H9 (cell line): ENCODE data around the gene GAS2. TPM values are rescaled to one million over a fixed set of nuclear protein-coding genes. Genes with fewer than 3 reads are reported as not detected.

Experiments
- DNase-seq: peaks from one replicate; pipeline ENCODE4 v3.0.0-alpha.2; 2017
- H2AFZ ChIP-seq: one replicate; pipeline ENCODE4 v1.6.1; 2013; ENCODE audit warnings: mild to moderate bottlenecking, low read length, control low read depth, moderate library complexity
- H2AK5ac ChIP-seq: 2 replicates; pipeline ENCODE4 v1.6.1; 2013; ENCODE audit warnings: low read length, control low read depth, mixed read lengths; ENCODE audit not compliant: insufficient read length
- H2BK120ac ChIP-seq: one replicate; pipeline ENCODE4 v1.6.1; 2013; ENCODE audit warnings: low read depth, mild to moderate bottlenecking, low read length, control low read depth, inconsistent platforms; ENCODE audit not compliant: poor library complexity, severe bottlenecking
- H2BK12ac ChIP-seq: 2 replicates; pipeline ENCODE4 v1.6.1; 2013; ENCODE audit warnings: low read length, control low read depth, mixed read lengths, low read depth; ENCODE audit not compliant: insufficient read length
- H2BK15ac ChIP-seq: 2 replicates; pipeline ENCODE4 v1.6.1; 2013; ENCODE audit warnings: low read depth, low read length, control low read depth
- H2BK20ac ChIP-seq: one replicate; pipeline ENCODE4 v1.6.1; 2013; ENCODE audit warnings: low read depth, mild to moderate bottlenecking, low read length, control low read depth, inconsistent platforms; ENCODE audit not compliant: poor library complexity, severe bottlenecking
- H2BK5ac ChIP-seq: 2 replicates; pipeline ENCODE4 v1.6.1; 2013; ENCODE audit warnings: low read length, control low read depth, mixed read lengths; ENCODE audit not compliant: insufficient read length
- H3K14ac ChIP-seq: 2 replicates; pipeline ENCODE4 v1.6.1; 2013; ENCODE audit warnings: low read length, control low read depth; ENCODE audit not compliant: insufficient read depth
- H3K18ac ChIP-seq: 2 replicates; pipeline ENCODE4 v1.6.1; 2013; ENCODE audit warnings: low read depth, mild to moderate bottlenecking, mixed read lengths, low read length, control low read depth; ENCODE audit not compliant: insufficient read length
- H3K23ac ChIP-seq: 2 replicates; pipeline ENCODE4 v1.6.1; 2013; ENCODE audit warnings: low read length, control low read depth, mixed read lengths, low read depth; ENCODE audit not compliant: insufficient read length
- H3K23me2 ChIP-seq: 2 replicates; pipeline ENCODE4 v1.6.1; 2013; ENCODE audit warnings: low read depth, mild to moderate bottlenecking, mixed read lengths, low read length, control low read depth; ENCODE audit not compliant: insufficient read length, poor library complexity, severe bottlenecking
- H3K27ac ChIP-seq: 2 replicates; pipeline ENCODE4 v1.5.1; 2013; ENCODE audit warnings: low read length, control low read depth, mixed read lengths, low read depth; ENCODE audit not compliant: insufficient read length
- H3K27me3 ChIP-seq: 2 replicates; pipeline ENCODE4 v1.6.1; 2013; ENCODE audit warnings: low read length, control low read depth, inconsistent platforms; ENCODE audit not compliant: insufficient read depth
- H3K4ac ChIP-seq: 2 replicates; pipeline ENCODE4 v1.6.1; 2013; ENCODE audit warnings: low read depth, mild to moderate bottlenecking, control low read depth, inconsistent platforms, low read length, moderate library complexity
- H3K4me1 ChIP-seq: 2 replicates; pipeline ENCODE4 v1.6.1; 2013; ENCODE audit warnings: low read length, control low read depth, inconsistent platforms; ENCODE audit not compliant: insufficient read depth
- H3K4me2 ChIP-seq: 2 replicates; pipeline ENCODE4 v1.6.1; 2013; ENCODE audit warnings: low read length, control low read depth, mixed read lengths; ENCODE audit not compliant: insufficient read length, insufficient read depth
- H3K56ac ChIP-seq: 2 replicates; pipeline ENCODE4 v1.6.1; 2013; ENCODE audit warnings: low read depth, mild to moderate bottlenecking, mixed read lengths, low read length, control low read depth; ENCODE audit not compliant: insufficient read length
- H3K79me1 ChIP-seq: 2 replicates; pipeline ENCODE4 v1.6.1; 2013; ENCODE audit warnings: low read depth, mild to moderate bottlenecking, moderate library complexity, low read length, control low read depth, inconsistent platforms; ENCODE audit not compliant: insufficient read depth, poor library complexity, severe bottlenecking
- H3K79me2 ChIP-seq: 2 replicates; pipeline ENCODE4 v1.6.1; 2013; ENCODE audit warnings: low read length, control low read depth, inconsistent platforms; ENCODE audit not compliant: insufficient read depth
- H3K9ac ChIP-seq: 2 replicates; pipeline ENCODE4 v1.6.1; 2013; ENCODE audit warnings: low read length, control low read depth, mixed read lengths; ENCODE audit not compliant: insufficient read length; ENCODE audit errors: extremely low read depth
- H3K9me3 ChIP-seq: one replicate; pipeline ENCODE4 v1.6.1; 2013; ENCODE audit warnings: low read depth, low read length, inconsistent platforms; ENCODE audit not compliant: control insufficient read depth
- H3T11ph ChIP-seq: one replicate; pipeline ENCODE4 v1.6.1; 2013; ENCODE audit warnings: mild to moderate bottlenecking, low read length, control low read depth, inconsistent platforms
- H4K20me1 ChIP-seq: one replicate; pipeline ENCODE4 v1.6.1; 2013; ENCODE audit not compliant: control insufficient read depth, insufficient read length, insufficient read depth
- H4K5ac ChIP-seq: 2 replicates; pipeline ENCODE4 v1.6.1; 2013; ENCODE audit warnings: low read depth, mild to moderate bottlenecking, mixed read lengths, low read length, control low read depth; ENCODE audit not compliant: insufficient read length
- H4K8ac ChIP-seq: replicated peaks from 2 replicates; pipeline ENCODE4 v1.6.1; 2013; ENCODE audit warnings: low read length, control low read depth, mixed read lengths, low read depth; ENCODE audit not compliant: insufficient read length
- H4K91ac ChIP-seq: 2 replicates; pipeline ENCODE4 v1.6.1; 2013; ENCODE audit warnings: low read depth, mild to moderate bottlenecking, moderate library complexity, mixed read lengths, low read length, control low read depth; ENCODE audit not compliant: insufficient read length
- H3K27ac Mint-ChIP-seq, 3 experiments: 2 replicates in 2 of 3; 3 replicates in 1 of 3; pipeline ENCODE4 v1.8.0; 2020 to 2021; ENCODE audit warnings: mixed read lengths in 3 of 3, mild to moderate bottlenecking in 1 of 3, moderate library complexity in 1 of 3
- H3K27me3 Mint-ChIP-seq: 2 replicates; pipeline ENCODE4 v1.8.0; 2021; ENCODE audit warnings: low read depth, mild to moderate bottlenecking, moderate library complexity, mixed read lengths
- H3K36me3 Mint-ChIP-seq, 3 experiments: 2 replicates in 2 of 3; 3 replicates in 1 of 3; pipeline ENCODE4 v1.8.0; 2020 to 2021; ENCODE audit warnings: low read depth in 3 of 3, mixed read lengths in 3 of 3; ENCODE audit not compliant: insufficient read depth in 1 of 3
- H3K4me1 Mint-ChIP-seq, 2 experiments: 2 replicates each; pipeline ENCODE4 v1.8.0; 2020; ENCODE audit warnings: mixed read lengths in 2 of 2
- H3K4me3 Mint-ChIP-seq, 2 experiments: 2 replicates in 1 of 2; 3 replicates in 1 of 2; pipeline ENCODE4 v1.8.0; 2020 to 2021; ENCODE audit warnings: mild to moderate bottlenecking in 2 of 2, mixed read lengths in 2 of 2, moderate library complexity in 1 of 2
- H3K9me3 Mint-ChIP-seq, 2 experiments: 2 replicates in 1 of 2; 3 replicates in 1 of 2; pipeline ENCODE4 v1.8.0; 2020; ENCODE audit warnings: mild to moderate bottlenecking in 2 of 2, mixed read lengths in 2 of 2, moderate library complexity in 1 of 2
- WGBS: extraction: QIAGEN DNeasy Blood & Tissue Kit; methylation state at CpG from one replicate; pipeline ENCODE4 v1.1.7; 2013; ENCODE audit warnings: missing lambda C conversion rate, low lambda C conversion rate, mixed read lengths; ENCODE audit not compliant: insufficient read length; ENCODE audit errors: extremely low coverage; 5-methylcytosine and 5-hydroxymethylcytosine counted together
- total RNA-seq: library from RNA; stranded (reverse); gene quantifications from 2 replicates; pipeline ENCODE4 v1.2.1, GENCODE V29; 2021
- TF ChIP-seq, protein P1 (sequence below): fragments of 200-600 bp; sonication (generic); conservative IDR thresholded peaks from 3 replicates; pipeline ENCODE4 v1.8.0; 2021; ENCODE audit warnings: antibody characterized with exemption, mild to moderate bottlenecking

GAS2 gene
- total RNA-seq, 1 experiment from 2014 or later: 1.7 TPM

DNA sequence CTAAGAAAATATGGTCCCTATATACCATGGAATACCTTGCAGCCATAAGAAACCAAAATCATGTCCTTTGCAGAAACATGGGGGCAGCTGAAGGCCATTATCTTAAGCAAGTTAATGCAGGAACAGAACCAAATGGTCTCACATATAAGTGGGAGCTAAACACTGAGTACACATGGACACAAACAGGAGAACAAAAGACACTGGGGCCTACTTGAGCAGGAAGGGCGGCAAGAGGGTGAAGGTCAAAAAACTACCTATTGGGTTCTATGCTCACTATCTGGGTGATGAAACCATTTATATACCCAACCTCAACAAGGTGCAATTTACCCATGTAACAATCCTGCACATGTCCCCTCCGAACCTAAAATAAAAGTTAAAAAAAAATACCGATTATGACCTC, 22.5 kb downstream of the GAS2 start:
- no peak overlapping the region for H3K27ac Mint-ChIP-seq
- WGBS: no CpG with 5 or more reads among the region's 3 CpGs

More for the DNA sequence above, 22.5 kb downstream of the GAS2 start:
- H3K56ac ChIP-seq: no peak overlapping the region
- Mint-ChIP-seq H3K9me3 (no peaks in the 10 kb centered on the region), H3K36me3 (no peaks in the 10 kb centered on the region), H3K27me3 (no peaks in the 10 kb centered on the region), H3K4me3 (no peak overlapping the region), H3K4me1 (peaks cover 4 to 7% of the 10 kb centered on the region in 2 experiments; a peak in 2 of 4 replicates)
- H3T11ph ChIP-seq: no peak overlapping the region
- H3K4me1 ChIP-seq: no peaks in the 10 kb centered on the region
- H2BK5ac ChIP-seq: no peak overlapping the region
- H3K27ac ChIP-seq: no peak overlapping the region
- no peak overlapping the region for H2AK5ac ChIP-seq
- no peak overlapping the region for H3K23ac ChIP-seq
- H3K4ac ChIP-seq: no peak overlapping the region
- no peak overlapping the region for H2BK15ac ChIP-seq
- H4K5ac ChIP-seq: no peak overlapping the region
- no peaks in the 10 kb centered on the region for H3K23me2 ChIP-seq
- no peak overlapping the region for H2BK120ac ChIP-seq
- no peak overlapping the region for H2BK20ac ChIP-seq
- H2BK12ac ChIP-seq: no peak overlapping the region
- H3K79me1 ChIP-seq: no peaks in the 10 kb centered on the region
- H3K9ac ChIP-seq: no peak overlapping the region
- H4K91ac ChIP-seq: no peak overlapping the region
- no peak overlapping the region for H3K4me2 ChIP-seq
- no peaks in the 10 kb centered on the region for H3K79me2 ChIP-seq
- H3K18ac ChIP-seq: no peak overlapping the region
- H3K9me3 ChIP-seq: no peaks in the 10 kb centered on the region
- no peaks in the 10 kb centered on the region for H4K20me1 ChIP-seq
- TF ChIP-seq, protein P1, sequence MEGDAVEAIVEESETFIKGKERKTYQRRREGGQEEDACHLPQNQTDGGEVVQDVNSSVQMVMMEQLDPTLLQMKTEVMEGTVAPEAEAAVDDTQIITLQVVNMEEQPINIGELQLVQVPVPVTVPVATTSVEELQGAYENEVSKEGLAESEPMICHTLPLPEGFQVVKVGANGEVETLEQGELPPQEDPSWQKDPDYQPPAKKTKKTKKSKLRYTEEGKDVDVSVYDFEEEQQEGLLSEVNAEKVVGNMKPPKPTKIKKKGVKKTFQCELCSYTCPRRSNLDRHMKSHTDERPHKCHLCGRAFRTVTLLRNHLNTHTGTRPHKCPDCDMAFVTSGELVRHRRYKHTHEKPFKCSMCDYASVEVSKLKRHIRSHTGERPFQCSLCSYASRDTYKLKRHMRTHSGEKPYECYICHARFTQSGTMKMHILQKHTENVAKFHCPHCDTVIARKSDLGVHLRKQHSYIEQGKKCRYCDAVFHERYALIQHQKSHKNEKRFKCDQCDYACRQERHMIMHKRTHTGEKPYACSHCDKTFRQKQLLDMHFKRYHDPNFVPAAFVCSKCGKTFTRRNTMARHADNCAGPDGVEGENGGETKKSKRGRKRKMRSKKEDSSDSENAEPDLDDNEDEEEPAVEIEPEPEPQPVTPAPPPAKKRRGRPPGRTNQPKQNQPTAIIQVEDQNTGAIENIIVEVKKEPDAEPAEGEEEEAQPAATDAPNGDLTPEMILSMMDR: no peak
- no peaks in the 10 kb centered on the region for H3K27me3 ChIP-seq
- H3K14ac ChIP-seq: no peak overlapping the region
- H4K8ac ChIP-seq: no peak overlapping the region
- H2AFZ ChIP-seq: no peak overlapping the region
- no peak for DNase-seq
